SH-SY5Y (cell line): ENCODE data around the gene MCL1.

Experiments used
- GATA2 ChIP-seq: IDR thresholded peaks from 2 replicates; pipeline ENCODE4 v1.6.1; 2011; ENCODE audit warnings: mild to moderate bottlenecking, low read depth, low read length
- GATA3 ChIP-seq: IDR thresholded peaks from 2 replicates; pipeline ENCODE4 v1.6.1; 2011; ENCODE audit warnings: low read depth, mild to moderate bottlenecking, low read length, moderate library complexity

DNA sequence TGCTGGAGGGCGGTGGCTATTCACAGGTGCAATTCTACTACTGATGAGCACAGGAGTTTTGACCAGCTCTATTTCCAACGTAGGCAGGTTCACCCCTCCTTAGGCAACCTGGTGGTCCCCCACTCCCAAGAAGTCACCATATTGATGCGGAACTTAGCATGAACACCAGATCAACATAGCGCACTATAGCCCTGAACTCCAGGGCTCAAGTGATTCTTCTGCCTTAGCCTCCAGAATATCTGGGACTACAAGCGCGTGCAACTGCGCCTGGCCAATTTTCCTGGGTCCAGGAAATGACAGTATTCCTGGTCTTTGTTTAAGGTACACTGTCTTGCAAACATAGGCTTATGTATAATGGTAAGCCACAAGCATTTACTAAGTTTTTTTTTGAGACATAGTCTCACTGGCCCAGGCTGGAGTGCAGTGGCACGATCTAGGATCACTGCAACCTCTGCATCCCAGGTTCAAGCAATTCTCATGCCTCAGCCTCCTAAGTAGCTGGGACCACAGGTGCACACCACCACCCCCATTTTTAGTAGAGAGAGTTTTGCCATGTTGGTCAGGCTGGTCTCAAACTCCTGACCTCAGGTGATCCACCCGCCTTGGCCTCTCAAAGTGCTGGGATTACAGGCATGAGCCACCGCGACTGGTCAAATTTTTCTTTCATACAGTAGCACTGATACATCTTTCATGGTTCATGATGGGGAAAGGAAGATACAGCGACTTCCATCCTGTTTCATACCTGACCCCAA is 12.6 kb downstream of the MCL1 start:
- TF ChIP-seq GATA2 (no peak), GATA3 (no peak)
